HAP-1 (cell line): Measurements from ENCODE around the gene ENG.
A peak's percentile ranks its signal among the peaks of the same experiment; 100 is the strongest.

ENCODE experiments used
- DNase-seq, 2 experiments: peaks; one replicate each; pipeline ENCODE4 v3.0.0-alpha.2; 2016 to 2020; ENCODE audit warnings: low spot score in 2 of 2
- H3K27me3 ChIP-seq: fragments of 250-450 bp; sonication (Bioruptor Pico); 2 replicates; pipeline ENCODE4 v1.5.1; 2020; ENCODE audit warnings: low read depth, mild to moderate bottlenecking, moderate library complexity
- H3K36me3 ChIP-seq: fragments of 250-450 bp; sonication (Bioruptor Pico); replicated peaks from 2 replicates; pipeline ENCODE4 v1.5.1; 2020; ENCODE audit warnings: mild to moderate bottlenecking
- H3K4me1 ChIP-seq: fragments of 250-450 bp; sonication (Bioruptor Pico); 2 replicates; pipeline ENCODE4 v1.5.1; 2020; ENCODE audit warnings: mild to moderate bottlenecking
- H3K4me3 ChIP-seq: fragments of 250-450 bp; sonication (Bioruptor Pico); 2 replicates; pipeline ENCODE4 v1.5.1; 2020; ENCODE audit warnings: mild to moderate bottlenecking, moderate library complexity
- H3K9me3 ChIP-seq: fragments of 250-450 bp; sonication (Bioruptor Pico); 2 replicates; pipeline ENCODE4 v1.5.1; 2020; ENCODE audit warnings: mild to moderate bottlenecking, moderate library complexity
- in situ Hi-C: fragments of 300-500 bp; cut with MboI; formaldehyde crosslinking; loops from 3 replicates; pipeline ENCODE4 v1.14.3; 2020; ENCODE audit warnings: low sequenced_read_pairs, inconsistent platforms, mixed read lengths

The ENG gene

DNA sequence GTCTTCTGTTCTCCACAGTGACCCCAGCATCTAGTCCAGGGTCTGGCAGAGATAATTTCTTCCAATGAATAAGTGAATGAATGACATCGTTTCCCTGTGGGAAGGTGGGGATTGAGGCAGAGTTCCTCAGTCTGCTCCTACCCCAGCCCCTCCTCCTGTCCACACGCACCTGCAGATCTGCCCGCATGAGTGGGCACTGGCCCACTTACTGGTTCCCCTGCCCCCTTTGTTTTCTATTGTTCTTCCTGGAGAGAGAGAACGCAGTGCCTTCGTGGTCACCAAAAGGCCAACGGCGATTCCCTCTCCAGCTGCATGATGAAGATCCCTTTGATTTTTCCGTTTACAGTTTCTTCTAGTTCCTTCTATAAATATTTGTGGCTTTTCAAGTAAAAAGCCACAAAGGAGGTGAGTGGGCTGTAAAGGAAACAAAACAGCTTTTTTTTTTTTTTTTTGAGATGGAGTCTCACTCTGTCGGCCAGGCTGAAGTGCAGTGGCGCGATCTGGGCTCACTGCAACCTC is 57.5 kb downstream of the ENG start:
- peaks cover 15% of the 10 kb centered on the region for H3K4me1 ChIP-seq
- no peak overlapping the region for H3K4me3 ChIP-seq
- DNase-seq: no peak
- peaks cover 11% of the 10 kb centered on the region for H3K36me3 ChIP-seq
- H3K27me3 ChIP-seq: no peaks in the 10 kb centered on the region
- no peaks in the 10 kb centered on the region for H3K9me3 ChIP-seq
- in situ Hi-C loops: no loop called here

DNA sequence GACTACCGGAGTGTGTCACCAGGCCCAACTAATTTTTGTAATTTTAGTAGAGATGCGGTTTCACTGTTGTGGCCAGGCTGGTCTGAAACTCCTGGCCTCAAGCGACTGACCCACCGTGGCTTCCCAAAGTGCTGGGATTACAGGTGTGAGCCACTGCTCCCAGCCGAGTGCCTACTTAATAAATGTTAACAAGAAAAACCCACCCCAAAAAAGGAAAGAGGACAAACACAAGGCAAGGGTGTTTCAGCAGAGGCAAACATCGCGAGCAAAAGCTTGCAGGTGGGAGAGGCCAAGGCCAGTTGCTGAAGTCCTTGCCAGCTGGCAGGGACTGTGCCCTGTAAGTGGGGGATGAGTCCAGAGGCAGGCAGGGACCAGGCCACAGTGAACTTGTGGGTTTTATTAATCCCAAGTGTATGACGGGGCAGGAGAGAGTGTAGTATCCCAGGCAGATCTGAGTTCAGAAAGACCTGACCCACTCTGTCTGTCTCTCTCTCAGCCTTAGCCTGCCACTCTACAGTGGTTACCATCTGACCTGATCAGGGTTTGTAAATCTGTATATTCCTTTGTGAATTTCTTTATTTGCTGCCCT is 58.1 kb downstream of the ENG start:
- Histone ChIP-seq H3K4me3 (no peak overlapping the region), H3K4me1 (peaks cover 14% of the 10 kb centered on the region), H3K9me3 (no peaks in the 10 kb centered on the region), H3K27me3 (no peaks in the 10 kb centered on the region), H3K36me3 (peaks cover 17% of the 10 kb centered on the region)
- no peak for DNase-seq
- in situ Hi-C loops: no loop called here

DNA sequence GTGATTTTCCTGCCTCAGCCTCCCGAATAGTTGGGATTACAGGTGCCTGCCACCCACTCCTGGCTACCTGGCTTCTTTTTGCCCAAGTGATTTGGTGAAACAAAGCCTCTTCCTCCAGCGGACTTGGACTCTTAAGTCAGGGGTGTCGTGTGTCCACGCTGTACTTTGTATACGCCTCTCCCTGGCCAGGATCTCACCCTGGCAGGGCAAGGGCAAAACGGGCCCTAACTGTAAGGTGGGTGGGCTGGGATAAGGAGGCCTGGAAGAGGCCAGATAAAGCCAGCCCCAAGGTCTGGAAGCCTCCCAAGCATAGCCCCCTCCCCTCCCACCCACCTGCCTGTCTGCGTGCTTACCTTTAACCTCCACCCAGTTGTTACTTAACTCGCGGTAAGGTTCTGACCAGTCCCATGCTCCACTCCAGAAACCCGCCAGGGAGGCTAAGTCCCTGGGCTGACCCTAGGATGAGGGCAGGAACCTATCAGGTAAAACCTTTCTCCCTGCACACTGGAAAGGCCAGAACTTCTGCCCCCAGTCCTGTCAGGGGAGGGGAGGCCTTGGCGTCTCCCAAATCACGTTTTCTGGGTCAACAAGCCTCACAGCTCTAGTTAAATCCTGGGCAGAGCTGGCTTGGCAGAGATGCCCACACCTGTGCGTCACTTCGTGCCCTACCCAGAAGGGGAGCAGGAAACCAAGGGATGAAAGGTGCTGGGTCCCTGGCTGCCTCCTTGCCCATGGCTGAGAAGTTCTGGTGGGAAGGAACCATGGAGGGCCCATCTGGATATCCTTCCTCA is 60.3 kb downstream of the ENG start:
- Histone ChIP-seq H3K27me3 (no peaks in the 10 kb centered on the region), H3K4me3 (no peak overlapping the region), H3K4me1 (peaks cover 14% of the 10 kb centered on the region), H3K9me3 (no peaks in the 10 kb centered on the region), H3K36me3 (peaks cover 38% of the 10 kb centered on the region)
- in situ Hi-C loops: no loop called here
- DNase-seq: no peak

DNA sequence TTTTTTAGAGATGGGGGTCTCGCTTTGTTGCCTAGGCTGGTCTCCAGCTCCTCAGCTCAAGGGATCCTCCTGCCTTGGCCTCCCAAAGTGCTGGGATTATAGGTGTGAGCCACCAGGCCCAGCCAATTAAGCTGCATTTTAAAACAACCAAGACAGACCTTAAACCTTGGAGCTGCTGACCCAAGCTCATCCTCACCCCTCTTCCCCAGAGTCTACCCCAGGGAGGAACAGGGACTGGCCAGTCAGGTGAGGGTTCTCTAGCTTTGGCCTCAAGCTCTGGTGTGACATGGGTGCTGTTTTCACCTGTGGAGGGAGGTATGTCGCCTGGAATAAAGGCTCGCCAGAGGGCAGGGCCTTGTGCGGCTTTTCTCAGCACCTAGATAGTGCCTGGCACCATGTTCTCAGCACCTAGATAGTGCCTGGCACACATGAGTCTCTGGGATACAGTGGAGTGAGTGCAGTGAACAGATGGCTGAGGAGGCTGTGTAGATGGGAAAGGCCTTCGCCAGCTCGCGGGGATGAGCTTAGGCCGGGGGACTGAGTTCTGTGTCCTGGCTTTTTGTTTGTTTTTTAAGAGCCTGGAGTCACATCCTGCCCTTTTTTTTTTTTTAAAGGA is 61.3 kb downstream of the ENG start:
- peaks cover 48% of the 10 kb centered on the region for H3K36me3 ChIP-seq
- no peaks in the 10 kb centered on the region for H3K9me3 ChIP-seq
- in situ Hi-C loops: no loop called here
- peak; percentile 1 to 52 for DNase-seq
- peaks cover 14% of the 10 kb centered on the region for H3K4me1 ChIP-seq
- H3K27me3 ChIP-seq: no peaks in the 10 kb centered on the region
- no peak overlapping the region for H3K4me3 ChIP-seq

DNA sequence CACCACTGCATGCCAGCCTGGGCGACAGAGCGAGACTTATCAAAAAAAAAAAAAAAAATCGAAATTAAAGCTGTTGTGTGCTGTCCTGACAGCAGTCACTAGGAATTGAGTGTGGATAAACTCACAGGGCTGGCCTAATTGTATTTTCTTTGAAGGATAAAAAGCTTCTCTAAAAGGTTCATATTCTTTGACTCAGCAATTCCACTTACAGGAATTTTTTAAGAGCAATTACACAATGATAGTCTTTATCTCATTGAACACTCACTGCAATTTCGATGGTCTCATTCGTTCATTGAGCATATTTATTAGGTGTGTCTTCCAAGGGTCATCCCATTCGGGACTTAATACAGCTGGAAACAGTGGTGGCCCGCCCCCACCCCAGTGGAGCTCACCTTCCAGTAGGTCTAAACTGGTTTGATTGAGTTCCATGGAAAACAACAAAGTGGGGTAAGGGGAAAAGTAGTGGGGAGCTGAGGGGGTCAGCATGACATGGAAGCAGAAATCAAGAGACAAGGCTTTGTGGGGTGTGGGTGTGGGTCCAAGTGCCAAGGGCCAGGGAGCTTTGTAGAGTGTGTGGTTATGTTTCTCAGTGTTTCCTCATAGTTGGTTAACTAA is 61.9 kb downstream of the ENG start:
- in situ Hi-C loops: no loop called here
- Histone ChIP-seq H3K27me3 (no peaks in the 10 kb centered on the region), H3K9me3 (no peaks in the 10 kb centered on the region), H3K36me3 (peaks cover 55% of the 10 kb centered on the region), H3K4me3 (no peak overlapping the region), H3K4me1 (peaks cover 14% of the 10 kb centered on the region)
- no peak for DNase-seq

DNA sequence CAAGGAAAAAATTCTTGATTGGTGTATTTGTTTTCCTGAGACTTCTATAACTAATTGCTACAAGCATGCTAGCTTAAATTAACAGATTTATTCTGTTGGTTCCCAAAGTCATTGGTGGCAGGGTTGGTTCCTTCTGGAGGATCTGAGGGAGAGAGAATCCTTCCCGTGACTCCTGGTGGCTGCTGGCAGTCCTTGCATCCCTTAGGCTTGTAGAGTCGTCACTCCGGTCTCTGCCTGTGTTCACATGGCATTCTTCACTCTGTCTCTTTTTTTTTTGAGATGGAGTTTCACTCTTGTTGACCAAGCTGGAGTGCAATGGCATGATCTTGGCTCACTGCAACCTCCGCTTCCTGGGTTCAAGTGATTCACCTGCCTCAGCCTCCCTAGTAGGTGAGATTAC is 63.4 kb downstream of the ENG start:
- peaks cover 64% of the 10 kb centered on the region for H3K36me3 ChIP-seq
- no peaks in the 10 kb centered on the region for H3K27me3 ChIP-seq
- H3K4me1 ChIP-seq: peaks cover 17% of the 10 kb centered on the region
- no peak overlapping the region for H3K4me3 ChIP-seq
- no peaks in the 10 kb centered on the region for H3K9me3 ChIP-seq
- in situ Hi-C loops: no loop called here
- DNase-seq: no peak

DNA sequence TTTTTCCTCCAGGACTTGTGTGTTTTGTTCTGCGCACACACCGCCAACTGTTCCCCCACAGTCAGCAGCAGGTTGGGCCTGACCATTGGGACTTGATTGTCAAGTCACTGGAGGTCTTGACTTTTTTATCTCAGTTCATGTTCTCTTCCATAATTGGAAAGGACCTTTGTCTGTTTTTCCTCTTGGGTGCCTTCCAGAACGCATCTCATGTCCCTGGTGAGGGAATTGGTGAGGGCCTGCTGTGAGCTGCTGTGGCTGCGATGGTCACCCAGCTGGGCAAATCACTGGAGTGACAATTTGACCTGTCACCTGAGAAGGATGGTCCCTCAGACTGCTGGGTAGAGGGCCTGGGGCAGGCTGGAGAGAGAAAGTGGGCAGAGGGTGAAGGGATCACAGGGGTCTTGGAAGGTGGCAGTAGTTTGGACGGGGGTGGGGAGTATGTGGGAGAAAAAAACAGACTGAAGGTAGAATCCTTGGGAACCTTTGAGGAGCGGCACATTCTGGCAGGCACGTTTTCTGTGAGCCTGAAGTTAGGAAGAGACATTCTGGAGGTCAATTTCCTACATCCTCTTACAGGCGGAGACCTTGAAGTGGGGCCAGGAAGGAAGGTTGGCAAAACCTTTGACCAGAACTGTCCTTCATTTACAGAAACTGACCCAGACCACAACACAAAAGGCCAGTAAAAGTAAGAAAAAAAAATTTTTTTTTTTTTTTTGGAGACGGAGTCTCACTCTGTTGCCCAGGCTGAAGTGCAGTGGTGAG is 64.2 kb downstream of the ENG start:
- Histone ChIP-seq H3K4me1 (peaks cover 17% of the 10 kb centered on the region), H3K27me3 (no peaks in the 10 kb centered on the region), H3K9me3 (no peaks in the 10 kb centered on the region), H3K4me3 (no peak overlapping the region), H3K36me3 (peaks cover 66% of the 10 kb centered on the region)
- no peak for DNase-seq
- in situ Hi-C loops: no loop called here

DNA sequence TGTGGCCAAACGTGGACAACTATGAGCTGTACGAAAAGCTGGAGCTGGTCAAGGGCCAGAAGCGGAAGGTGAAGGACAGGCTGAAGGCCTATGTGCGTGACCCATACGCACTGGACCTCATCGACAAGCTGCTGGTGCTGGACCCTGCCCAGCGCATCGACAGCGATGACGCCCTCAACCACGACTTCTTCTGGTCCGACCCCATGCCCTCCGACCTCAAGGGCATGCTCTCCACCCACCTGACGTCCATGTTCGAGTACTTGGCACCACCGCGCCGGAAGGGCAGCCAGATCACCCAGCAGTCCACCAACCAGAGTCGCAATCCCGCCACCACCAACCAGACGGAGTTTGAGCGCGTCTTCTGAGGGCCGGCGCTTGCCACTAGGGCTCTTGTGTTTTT is 65.3 kb downstream of the ENG start:
- Histone ChIP-seq H3K4me1 (peaks cover 20% of the 10 kb centered on the region), H3K4me3 (no peak overlapping the region), H3K27me3 (no peaks in the 10 kb centered on the region), H3K36me3 (peaks cover 66% of the 10 kb centered on the region), H3K9me3 (no peaks in the 10 kb centered on the region)
- no peak for DNase-seq
- in situ Hi-C loops: no loop called here

DNA sequence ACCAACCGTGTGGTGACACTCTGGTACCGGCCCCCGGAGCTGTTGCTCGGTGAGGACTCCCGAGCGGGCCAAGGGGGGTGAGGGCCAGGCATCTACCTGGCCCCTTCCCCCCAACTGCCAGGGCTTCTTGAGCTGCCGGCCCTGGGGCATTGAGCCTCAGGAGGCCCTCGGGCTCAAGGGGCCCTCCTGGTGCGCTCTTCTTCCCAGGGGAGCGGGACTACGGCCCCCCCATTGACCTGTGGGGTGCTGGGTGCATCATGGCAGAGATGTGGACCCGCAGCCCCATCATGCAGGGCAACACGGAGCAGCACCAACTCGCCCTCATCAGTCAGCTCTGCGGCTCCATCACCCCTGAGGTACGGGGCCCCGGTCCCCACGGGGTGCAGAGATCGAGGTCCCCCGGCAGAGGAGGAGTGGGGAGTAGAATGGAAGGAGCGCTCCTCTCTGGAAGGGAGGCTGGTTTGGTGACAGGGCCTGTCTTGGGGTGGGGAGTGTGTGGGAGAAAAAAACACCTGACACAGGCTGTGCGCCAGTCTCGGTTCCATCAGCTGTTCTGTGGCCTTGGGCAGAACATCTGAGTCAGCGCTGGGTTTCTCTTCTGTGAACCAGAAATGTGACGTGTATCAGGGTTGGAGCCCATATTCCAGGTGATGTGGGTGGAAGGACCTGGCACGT is 66.0 kb downstream of the ENG start:
- Histone ChIP-seq H3K36me3 (peaks cover 66% of the 10 kb centered on the region), H3K4me1 (peaks cover 16% of the 10 kb centered on the region), H3K27me3 (no peaks in the 10 kb centered on the region), H3K4me3 (no peak overlapping the region), H3K9me3 (no peaks in the 10 kb centered on the region)
- DNase-seq: no peak
- in situ Hi-C loops: no loop called here

DNA sequence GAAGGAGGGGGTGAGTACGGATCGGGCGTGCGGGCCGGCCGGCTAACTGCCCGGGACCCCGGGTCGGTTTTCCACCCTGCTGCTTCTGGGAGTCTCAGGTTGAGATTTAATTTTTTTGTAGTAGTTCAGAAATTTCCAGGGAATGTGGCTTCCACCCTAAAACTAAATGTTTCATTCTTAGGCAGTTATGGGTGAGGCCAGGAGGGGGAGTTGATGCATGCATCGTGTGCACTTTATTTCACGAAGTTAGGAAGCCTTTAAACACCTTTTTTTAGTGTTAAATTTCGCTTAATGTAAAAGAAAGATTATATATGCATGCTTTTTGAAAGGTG is 67.7 kb downstream of the ENG start:
- Histone ChIP-seq H3K27me3 (no peaks in the 10 kb centered on the region), H3K4me3 (peak overlapping the region; percentile 100), H3K9me3 (no peaks in the 10 kb centered on the region), H3K36me3 (peaks cover 53% of the 10 kb centered on the region), H3K4me1 (peaks cover 5% of the 10 kb centered on the region)
- no peak for DNase-seq
- in situ Hi-C loops: no loop called here

DNA sequence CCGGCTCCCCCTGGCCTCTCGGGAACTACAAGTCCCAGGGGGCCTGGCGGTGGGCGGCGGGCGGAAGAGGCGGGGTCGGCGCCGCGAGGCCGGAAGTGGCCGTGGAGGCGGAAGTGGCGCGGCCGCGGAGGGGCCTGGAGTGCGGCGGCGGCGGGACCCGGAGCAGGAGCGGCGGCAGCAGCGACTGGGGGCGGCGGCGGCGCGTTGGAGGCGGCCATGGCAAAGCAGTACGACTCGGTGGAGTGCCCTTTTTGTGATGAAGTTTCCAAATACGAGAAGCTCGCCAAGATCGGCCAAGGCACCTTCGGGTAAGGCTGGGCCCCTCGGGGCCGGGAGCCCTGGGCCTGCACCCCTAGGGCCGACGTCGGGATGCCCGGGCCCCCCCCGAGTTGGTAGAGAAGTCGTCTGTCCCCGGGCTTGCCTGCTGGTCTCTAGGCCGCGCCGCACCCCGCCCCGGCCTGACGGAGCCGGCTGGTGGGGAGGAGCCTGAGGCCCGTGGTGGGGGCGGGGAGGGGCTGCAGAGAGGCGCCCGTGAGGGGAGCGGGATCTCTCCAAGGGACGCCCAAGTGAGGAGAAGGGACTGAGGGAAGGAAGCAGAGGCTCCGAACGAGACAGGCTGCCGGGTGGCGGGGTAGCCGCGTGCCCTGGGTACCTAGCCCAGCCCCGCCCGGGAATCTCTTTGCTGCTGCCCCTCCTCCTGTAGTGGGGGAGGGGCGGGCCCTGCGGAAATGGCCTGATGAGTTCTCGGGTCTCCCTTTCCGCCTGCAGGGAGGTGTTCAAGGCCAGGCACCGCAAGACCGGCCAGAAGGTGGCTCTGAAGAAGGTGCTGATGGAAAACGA is 68.3 kb downstream of the ENG start, which contains the start of gene CDK9:
Gene CDK9, plus strand, starts transcription at position 102 of the 840 bp plus-strand sequence. Its CDS starts 115 bp downstream, at position 217.
- Histone ChIP-seq H3K36me3 (peaks cover 47% of the 10 kb centered on the region), H3K4me3 (peak within 1 kb of the TSS; percentile 100), H3K9me3 (no peaks in the 10 kb centered on the region), H3K4me1 (peaks cover 5% of the 10 kb centered on the region), H3K27me3 (no peaks in the 10 kb centered on the region)
- peak; percentile 80 to 94 for DNase-seq
- in situ Hi-C loops: no loop called here
